GM18868 (cell line): ENCODE results near the gene IZUMO1.

ENCODE experiments used
- ATAC-seq: cut with Tn5 transposase; IDR thresholded peaks from one replicate; pipeline ENCODE4 v1.9.1; 2021; ENCODE audit warnings: mild to moderate bottlenecking, moderate library complexity; ENCODE audit not compliant: unreplicated experiment

Gene IZUMO1

GRCh38 chr19:48757741-48758144 lies 11.0 kb upstream of the IZUMO1 start:
- ATAC-seq = no peak

- no peak for ATAC-seq
Measured at GRCh38 chr19:48757089-48757675, 10.5 kb upstream of the IZUMO1 start.

GRCh38 chr19:48756686-48757085 lies 10.0 kb upstream of the IZUMO1 start:
- ATAC-seq = no peak

GRCh38 chr19:48756212-48756611 lies 9.5 kb upstream of the IZUMO1 start:
- no peak for ATAC-seq

GRCh38 chr19:48755787-48756186 lies 9.1 kb upstream of the IZUMO1 start:
- no peak for ATAC-seq

- no peak for ATAC-seq
Measured at GRCh38 chr19:48755084-48755641, 8.5 kb upstream of the IZUMO1 start, which contains the start of gene FGF21. Gene FGF21 (plus strand): TSS chr19:48755524. CDS start chr19:48756237, 713 bp downstream.

- ATAC-seq = no peak
Measured at GRCh38 chr19:48752496-48753365, 6.0 kb upstream of the IZUMO1 start, which contains the start of gene FUT1. Gene FUT1 (minus strand): TSS chr19:48752641. CDS start chr19:48751281, 1,360 bp downstream.

GRCh38 chr19:48751845-48752495 lies 5.3 kb upstream of the IZUMO1 start:
- no peak for ATAC-seq

GRCh38 chr19:48750771-48751504 lies 4.2 kb upstream of the IZUMO1 start:
- ATAC-seq = no peak

GRCh38 chr19:48750351-48750750 lies 3.6 kb upstream of the IZUMO1 start:
- ATAC-seq = no peak

GRCh38 chr19:48749571-48750198 lies 3.0 kb upstream of the IZUMO1 start:
- ATAC-seq = no peak

GRCh38 chr19:48746110-48746509 lies 599 bp downstream of the IZUMO1 start:
- ATAC-seq = no peak

GRCh38 chr19:48745208-48745995 lies 1.3 kb downstream of the IZUMO1 start:
- no peak for ATAC-seq

GRCh38 chr19:48742096-48742495 lies 4.6 kb downstream of the IZUMO1 start:
- no peak for ATAC-seq

- no peak for ATAC-seq
Measured at GRCh38 chr19:48741129-48741999, 5.3 kb downstream of the IZUMO1 start.

- no peak for ATAC-seq
Measured at GRCh38 chr19:48740164-48740972, 6.3 kb downstream of the IZUMO1 start, which contains the start of gene RASIP1. Gene RASIP1 (minus strand): TSS chr19:48740610. CDS start chr19:48740282, 328 bp downstream.

- ATAC-seq = no peak
Measured at GRCh38 chr19:48739404-48740163, 7.1 kb downstream of the IZUMO1 start.
